NCI-H1694 treated with DMSO at 0.1 percent for 48 hours (cell line): ENCODE measurements around the gene TSPAN18.

ENCODE experiments used
- DNase-seq: peaks from one replicate; lab custom pipeline; 2025; lab: John Stamatoyannopoulos, UW

Gene TSPAN18

GRCh38 chr11:44737245-44738085 lies 10.7 kb downstream of the TSPAN18 start:
- no peak for DNase-seq

GRCh38 chr11:44738791-44739190 lies 12.0 kb downstream of the TSPAN18 start:
- no peak for DNase-seq

- DNase-seq: no peak
Observed at GRCh38 chr11:44740967-44741366, 14.2 kb downstream of the TSPAN18 start.

- no peak for DNase-seq
Observed at GRCh38 chr11:44741976-44742375, 15.2 kb downstream of the TSPAN18 start.

GRCh38 chr11:44742508-44743246 lies 15.9 kb downstream of the TSPAN18 start:
- no peak for DNase-seq

- no peak for DNase-seq
Observed at GRCh38 chr11:44743326-44743725, 16.6 kb downstream of the TSPAN18 start.

- peak; percentile 40 for DNase-seq
Observed at GRCh38 chr11:44743959-44744557, 17.3 kb downstream of the TSPAN18 start.

- DNase-seq: peak; percentile 19
Observed at GRCh38 chr11:44746894-44747293, 20.1 kb downstream of the TSPAN18 start.

GRCh38 chr11:44747316-44747715 lies 20.6 kb downstream of the TSPAN18 start:
- DNase-seq: no peak

- DNase-seq: no peak
Observed at GRCh38 chr11:44747836-44748235, 21.1 kb downstream of the TSPAN18 start.

- DNase-seq: no peak
Observed at GRCh38 chr11:44748606-44749005, 21.8 kb downstream of the TSPAN18 start.

- no peak for DNase-seq
Observed at GRCh38 chr11:44749189-44749588, 22.4 kb downstream of the TSPAN18 start.

- no peak for DNase-seq
Observed at GRCh38 chr11:44750551-44751465, 24.0 kb downstream of the TSPAN18 start.

- DNase-seq: no peak
Observed at GRCh38 chr11:44752300-44752699, 25.5 kb downstream of the TSPAN18 start.

GRCh38 chr11:44752713-44753112 lies 26.0 kb downstream of the TSPAN18 start:
- no peak for DNase-seq

GRCh38 chr11:44753961-44754645 lies 27.3 kb downstream of the TSPAN18 start:
- no peak for DNase-seq

GRCh38 chr11:44754876-44755555 lies 28.3 kb downstream of the TSPAN18 start:
- no peak for DNase-seq

GRCh38 chr11:44755556-44756523 lies 29.1 kb downstream of the TSPAN18 start:
- no peak for DNase-seq

GRCh38 chr11:44758983-44759382 lies 32.2 kb downstream of the TSPAN18 start:
- no peak for DNase-seq
